HEK293T (cell line): ENCODE results near the gene IL6R.

Experiments
- CTCF ChIA-PET: fragments of 350-600 bp; formaldehyde crosslinking; extraction: SDS; loops from one replicate; lab custom pipeline; 2021; ENCODE audit warnings: antibody characterized with exemption, inconsistent platforms; lab: Yijun Ruan, JAX
- POLR2A ChIA-PET: fragments of 350-600 bp; formaldehyde crosslinking; extraction: SDS; loops from one replicate; lab custom pipeline; 2020; ENCODE audit warnings: antibody characterized with exemption, inconsistent platforms; lab: Yijun Ruan, JAX
- DNase-seq: peaks from one replicate; pipeline ENCODE4 v3.0.0; 2012; ENCODE audit warnings: mixed read lengths; ENCODE audit errors: extremely low spot score
- ARNT ChIP-seq: fragments of 450-650 bp; IDR thresholded peaks from 2 replicates; pipeline ENCODE4 v1.6.1; 2017; ENCODE audit warnings: mild to moderate bottlenecking
- BHLHE40 ChIP-seq: fragments of 450-650 bp; IDR thresholded peaks from 2 replicates; pipeline ENCODE4 v1.6.1; 2016; ENCODE audit warnings: mild to moderate bottlenecking, moderate library complexity, borderline replicate concordance
- CTBP1 ChIP-seq: fragments of 450-650 bp; IDR thresholded peaks from 2 replicates; pipeline ENCODE4 v1.6.1; 2016; ENCODE audit warnings: borderline replicate concordance
- ELF4 ChIP-seq: fragments of 450-650 bp; IDR thresholded peaks from 2 replicates; pipeline ENCODE4 v1.6.1; 2017; ENCODE audit warnings: antibody characterized with exemption
- FOXA1 ChIP-seq: fragments of 450-650 bp; IDR thresholded peaks from 2 replicates; pipeline ENCODE4 v1.6.1; 2016; ENCODE audit warnings: mild to moderate bottlenecking
- FOXK2 ChIP-seq: fragments of 450-650 bp; IDR thresholded peaks from 2 replicates; pipeline ENCODE4 v1.6.1; 2016; ENCODE audit warnings: mild to moderate bottlenecking
- FOXM1 ChIP-seq: fragments of 450-650 bp; IDR thresholded peaks from 2 replicates; pipeline ENCODE4 v1.6.1; 2017; ENCODE audit warnings: mild to moderate bottlenecking, borderline replicate concordance
- HDGF ChIP-seq: fragments of 450-650 bp; IDR thresholded peaks from 2 replicates; pipeline ENCODE4 v1.6.1; 2017; ENCODE audit warnings: antibody characterized with exemption, borderline replicate concordance
- L3MBTL2 ChIP-seq: fragments of 450-650 bp; conservative IDR thresholded peaks from 2 replicates; pipeline ENCODE4 v1.6.1; 2016; ENCODE audit warnings: mild to moderate bottlenecking
- LEF1 ChIP-seq: fragments of 450-650 bp; IDR thresholded peaks from 2 replicates; pipeline ENCODE4 v1.6.1; 2017; ENCODE audit warnings: mild to moderate bottlenecking, borderline replicate concordance
- NFRKB ChIP-seq: fragments of 450-650 bp; IDR thresholded peaks from 2 replicates; pipeline ENCODE4 v1.6.1; 2016; ENCODE audit warnings: mild to moderate bottlenecking, moderate library complexity
- SP1 ChIP-seq: fragments of 450-650 bp; IDR thresholded peaks from 2 replicates; pipeline ENCODE4 v1.6.1; 2017
- SUZ12 ChIP-seq: fragments of 450-650 bp; IDR thresholded peaks from 2 replicates; pipeline ENCODE4 v1.6.1; 2016; ENCODE audit warnings: mild to moderate bottlenecking
- TARDBP ChIP-seq: fragments of 450-650 bp; IDR thresholded peaks from 2 replicates; pipeline ENCODE4 v1.6.1; 2016
- ZNF384 ChIP-seq: fragments of 450-650 bp; IDR thresholded peaks from 2 replicates; pipeline ENCODE4 v1.6.1; 2016
- TF ChIP-seq, protein P1 (sequence below): fragments of 450-650 bp; IDR thresholded peaks from 2 replicates; pipeline ENCODE4 v1.6.1; 2016

Gene IL6R

GRCh38 chr1:154492115-154492514, 87.0 kb downstream of the IL6R start:
- ChIA-PET POLR2A (no interaction called here), CTCF (no interaction called here)
- TF ChIP-seq, protein P1, sequence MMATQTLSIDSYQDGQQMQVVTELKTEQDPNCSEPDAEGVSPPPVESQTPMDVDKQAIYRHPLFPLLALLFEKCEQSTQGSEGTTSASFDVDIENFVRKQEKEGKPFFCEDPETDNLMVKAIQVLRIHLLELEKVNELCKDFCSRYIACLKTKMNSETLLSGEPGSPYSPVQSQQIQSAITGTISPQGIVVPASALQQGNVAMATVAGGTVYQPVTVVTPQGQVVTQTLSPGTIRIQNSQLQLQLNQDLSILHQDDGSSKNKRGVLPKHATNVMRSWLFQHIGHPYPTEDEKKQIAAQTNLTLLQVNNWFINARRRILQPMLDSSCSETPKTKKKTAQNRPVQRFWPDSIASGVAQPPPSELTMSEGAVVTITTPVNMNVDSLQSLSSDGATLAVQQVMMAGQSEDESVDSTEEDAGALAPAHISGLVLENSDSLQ = no peak
- TF ChIP-seq CTBP1 (no peak), TARDBP (no peak), FOXK2 (no peak), FOXA1 (no peak), FOXM1 (no peak), ZNF384 (no peak), SUZ12 (no peak), SP1 (no peak), ELF4 (no peak), BHLHE40 (no peak), ARNT (no peak), HDGF (no peak), LEF1 (no peak), L3MBTL2 (no peak), NFRKB (no peak)
- no peak for DNase-seq

- ChIA-PET POLR2A (no interaction called here), CTCF (no interaction called here)
- no peak for DNase-seq
- TF ChIP-seq NFRKB (no peak), FOXA1 (no peak), BHLHE40 (no peak), HDGF (no peak), ELF4 (no peak), CTBP1 (no peak), LEF1 (no peak), ZNF384 (no peak), SP1 (no peak), FOXK2 (no peak), TARDBP (no peak), L3MBTL2 (no peak), SUZ12 (no peak), ARNT (no peak)
- TF ChIP-seq, protein P1 = no peak
These were observed 88.1 kb downstream of the IL6R start for GRCh38 chr1:154493276-154493675.

- no peak for DNase-seq
- CTCF ChIA-PET = interaction anchor here (1.0 to 1.5 kb wide), 2 partner anchors 15 to 51 kb away, joined by 3 to 4 read pairs; no protein-coding TSS in a partner anchor
- TF ChIP-seq FOXM1 = no peak
- TF ChIP-seq ARNT = no peak
- TF ChIP-seq FOXA1 = no peak
- TF ChIP-seq L3MBTL2 = no peak
- no peak for TF ChIP-seq TARDBP
- no peak for TF ChIP-seq BHLHE40
- TF ChIP-seq ZNF384 = no peak
- TF ChIP-seq, protein P1 = no peak
- no peak for TF ChIP-seq HDGF
- TF ChIP-seq LEF1 = no peak
- TF ChIP-seq ELF4 = no peak
- TF ChIP-seq CTBP1 = no peak
- no peak for TF ChIP-seq SUZ12
- no peak for TF ChIP-seq NFRKB
- no peak for TF ChIP-seq FOXK2
- no peak for TF ChIP-seq SP1
- POLR2A ChIA-PET = no interaction called here
These were observed 90.5 kb downstream of the IL6R start for GRCh38 chr1:154495496-154496273.

GRCh38 chr1:154496383-154496782, 91.2 kb downstream of the IL6R start:
- ChIA-PET CTCF (no interaction called here), POLR2A (no interaction called here)
- no peak for DNase-seq
- TF ChIP-seq SP1 (no peak), ARNT (no peak), HDGF (no peak), SUZ12 (no peak), TARDBP (no peak), NFRKB (no peak), FOXA1 (no peak), ZNF384 (no peak), FOXK2 (no peak), CTBP1 (no peak), L3MBTL2 (no peak), BHLHE40 (no peak), FOXM1 (no peak), LEF1 (no peak), ELF4 (no peak)
- TF ChIP-seq, protein P1 = no peak
